ENCODE results near the gene RAB14.

DNA sequence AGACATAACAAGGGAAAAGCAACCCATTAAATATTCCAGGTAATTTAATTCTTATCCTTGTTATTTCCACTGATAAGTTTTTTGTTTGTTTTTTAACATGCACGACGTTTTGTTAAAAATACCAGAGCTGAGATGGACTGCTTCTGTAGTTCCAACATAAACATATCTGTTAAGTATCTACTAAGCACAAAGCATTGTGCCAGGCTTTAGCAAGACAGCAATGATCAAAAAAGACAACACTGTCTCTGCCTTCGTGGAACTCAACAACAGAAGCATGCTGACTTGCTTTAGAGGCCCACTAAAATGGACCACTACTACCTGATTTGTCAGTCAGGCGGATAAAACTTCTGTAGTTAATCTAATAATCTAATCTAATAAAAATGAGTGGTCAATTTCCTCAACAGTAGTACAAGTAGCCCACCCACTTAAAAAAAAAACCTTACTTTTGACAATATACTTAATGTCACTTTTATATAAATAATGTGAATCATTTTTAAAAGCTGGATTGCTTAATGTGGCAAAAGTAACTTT is 3.1 kb downstream of the RAB14 start:
- no peak for TF ChIP-seq EZH2 (IDR thresholded peaks at IDR 0.05)
- TF ChIP-seq POLR2AphosphoS5 (IDR thresholded peaks at IDR 0.05; ENCODE audit: borderline replicate concordance, low read depth, low read length): no peak
- TF ChIP-seq FOXP2 (optimal IDR thresholded peaks at IDR 0.05; ENCODE audit: control extremely low read depth, extremely low read length, insufficient read depth): no peak
